ENCODE results near the gene JAG1. TPM values are rescaled to one million over a fixed set of nuclear protein-coding genes. Genes with fewer than 3 reads are reported as not detected.

Gene JAG1
- total and polyA plus RNA-seq, 8 donors: 31.2 to 70.8 (median 57.8) TPM

DNA sequence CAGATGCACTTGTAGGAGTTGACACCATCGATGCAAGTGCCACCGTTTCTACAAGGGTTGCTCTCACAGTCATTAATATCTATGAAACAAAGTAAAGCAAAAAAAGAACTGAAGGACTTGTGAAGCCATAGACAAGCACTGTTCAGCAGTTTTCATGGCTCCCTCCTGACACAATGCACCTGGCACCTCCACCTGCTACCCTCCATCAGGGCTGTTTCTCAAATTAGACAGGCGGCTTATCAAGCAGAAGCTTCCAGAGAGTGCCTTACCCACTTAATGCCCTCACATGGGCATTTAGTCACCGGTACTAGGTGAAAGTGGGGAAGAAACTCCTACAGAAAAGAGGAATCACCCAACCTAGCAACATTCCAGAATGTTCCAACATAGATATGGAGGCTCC lies 27.8 kb downstream of the JAG1 start:
- no peak overlapping the region for H3K4me3 ChIP-seq
- H3K27ac ChIP-seq: no peak overlapping the region
- ATAC-seq (no peak), DNase-seq (no peak)
- H3K9me3 ChIP-seq: no peaks in the 10 kb centered on the region
- no peaks in the 10 kb centered on the region for H3K27me3 ChIP-seq
- peaks cover 0 to 100% of the 10 kb centered on the region in 2 donors for H3K36me3 ChIP-seq
- intact Hi-C loops (cut with DNase I): no loop called here
- H3K4me1 ChIP-seq: no peaks in the 10 kb centered on the region
- TF ChIP-seq, protein P1, sequence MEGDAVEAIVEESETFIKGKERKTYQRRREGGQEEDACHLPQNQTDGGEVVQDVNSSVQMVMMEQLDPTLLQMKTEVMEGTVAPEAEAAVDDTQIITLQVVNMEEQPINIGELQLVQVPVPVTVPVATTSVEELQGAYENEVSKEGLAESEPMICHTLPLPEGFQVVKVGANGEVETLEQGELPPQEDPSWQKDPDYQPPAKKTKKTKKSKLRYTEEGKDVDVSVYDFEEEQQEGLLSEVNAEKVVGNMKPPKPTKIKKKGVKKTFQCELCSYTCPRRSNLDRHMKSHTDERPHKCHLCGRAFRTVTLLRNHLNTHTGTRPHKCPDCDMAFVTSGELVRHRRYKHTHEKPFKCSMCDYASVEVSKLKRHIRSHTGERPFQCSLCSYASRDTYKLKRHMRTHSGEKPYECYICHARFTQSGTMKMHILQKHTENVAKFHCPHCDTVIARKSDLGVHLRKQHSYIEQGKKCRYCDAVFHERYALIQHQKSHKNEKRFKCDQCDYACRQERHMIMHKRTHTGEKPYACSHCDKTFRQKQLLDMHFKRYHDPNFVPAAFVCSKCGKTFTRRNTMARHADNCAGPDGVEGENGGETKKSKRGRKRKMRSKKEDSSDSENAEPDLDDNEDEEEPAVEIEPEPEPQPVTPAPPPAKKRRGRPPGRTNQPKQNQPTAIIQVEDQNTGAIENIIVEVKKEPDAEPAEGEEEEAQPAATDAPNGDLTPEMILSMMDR (IDR thresholded peaks at IDR 0.05): no peak

DNA sequence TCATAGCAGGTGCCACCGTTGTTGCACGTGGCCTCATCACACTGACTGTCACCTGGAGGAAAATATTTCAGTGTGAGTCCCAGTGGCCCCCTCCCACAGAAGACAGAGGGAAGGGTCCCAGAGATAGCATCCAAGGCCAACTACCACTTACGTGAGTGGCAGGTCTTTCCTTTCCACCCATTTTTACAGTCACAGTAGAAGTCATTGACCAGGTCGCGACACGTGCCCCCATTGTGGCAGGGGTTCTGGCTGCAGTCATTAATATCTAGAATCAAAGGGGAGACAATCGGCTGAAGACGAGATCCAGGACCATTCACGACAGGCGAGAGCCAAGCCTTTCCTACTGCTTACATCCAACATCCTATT lies 28.6 kb downstream of the JAG1 start:
- peaks cover 0 to 100% of the 10 kb centered on the region in 2 donors for H3K36me3 ChIP-seq
- TF ChIP-seq, protein P1 (IDR thresholded peaks at IDR 0.05): no peak
- ATAC-seq (no peak), DNase-seq (no peak)
- H3K4me1 ChIP-seq: no peaks in the 10 kb centered on the region
- H3K27ac ChIP-seq: no peak overlapping the region
- intact Hi-C loops (cut with DNase I): no loop called here
- no peaks in the 10 kb centered on the region for H3K27me3 ChIP-seq
- H3K4me3 ChIP-seq: no peak overlapping the region
- no peaks in the 10 kb centered on the region for H3K9me3 ChIP-seq

DNA sequence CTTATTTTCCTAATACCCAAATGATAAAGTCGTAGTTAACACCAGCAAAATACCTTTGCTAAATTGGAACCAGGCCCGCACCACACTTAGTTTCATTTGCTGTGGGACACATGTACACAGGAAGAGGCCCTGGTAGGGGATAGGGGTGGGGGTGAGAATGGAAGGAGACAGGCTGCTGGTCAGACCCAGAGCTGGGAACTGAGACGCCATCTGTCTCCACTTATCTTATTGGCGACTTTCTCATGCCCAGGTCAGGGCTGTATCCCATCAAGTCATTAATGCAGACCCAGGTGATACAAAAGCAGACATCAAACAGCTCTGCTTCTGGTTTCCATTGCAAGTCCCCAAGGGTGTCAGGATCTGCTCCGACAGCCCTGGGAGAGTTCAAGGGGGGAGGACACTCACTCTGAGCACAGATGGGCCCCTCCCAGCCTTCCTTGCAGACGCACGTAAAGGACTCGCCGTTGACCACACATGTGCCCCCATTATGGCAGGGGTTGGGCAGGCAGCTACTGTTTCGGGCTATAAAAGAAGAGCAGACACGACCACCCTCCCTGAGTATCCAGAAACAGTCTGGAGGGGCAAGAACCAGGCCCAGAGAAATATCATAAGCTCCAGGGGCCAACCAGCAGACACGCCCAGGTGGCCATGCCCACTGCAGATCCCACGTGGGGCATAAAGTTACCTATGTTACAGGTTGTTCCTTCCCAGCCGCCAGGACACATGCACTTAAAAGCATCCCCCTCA lies 29.2 kb downstream of the JAG1 start:
- no peak for DNase-seq
- TF ChIP-seq, protein P1 (IDR thresholded peaks at IDR 0.05): no peak
- Histone ChIP-seq H3K4me1 (no peaks in the 10 kb centered on the region), H3K27me3 (no peaks in the 10 kb centered on the region), H3K9me3 (no peaks in the 10 kb centered on the region), H3K36me3 (peaks cover 0 to 100% of the 10 kb centered on the region in 2 donors), H3K27ac (no peak overlapping the region), H3K4me3 (no peak overlapping the region)
- intact Hi-C loops (cut with DNase I): no loop called here
- no peak for ATAC-seq

DNA sequence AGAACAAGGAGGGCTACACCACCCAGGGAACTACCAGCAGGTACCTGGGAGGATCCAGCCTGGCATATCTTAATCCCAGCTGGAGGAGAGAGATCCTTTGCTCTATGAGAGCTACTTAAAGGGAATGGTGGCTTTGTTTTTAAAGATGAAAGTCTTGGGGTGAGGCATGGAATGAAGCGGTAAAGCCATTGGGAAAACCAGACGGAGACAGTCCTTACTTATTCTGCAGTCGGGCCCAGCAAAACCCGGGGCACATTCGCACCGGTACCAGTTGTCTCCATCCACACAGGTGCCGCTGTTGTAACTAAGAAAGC lies 30.3 kb downstream of the JAG1 start:
- H3K27me3 ChIP-seq: no peaks in the 10 kb centered on the region
- intact Hi-C loops (cut with DNase I): no loop called here
- no peaks in the 10 kb centered on the region for H3K4me1 ChIP-seq
- peaks cover 0 to 100% of the 10 kb centered on the region in 2 donors for H3K36me3 ChIP-seq
- no peak for ATAC-seq
- H3K27ac ChIP-seq: no peak overlapping the region
- no peak for DNase-seq
- no peaks in the 10 kb centered on the region for H3K9me3 ChIP-seq
- TF ChIP-seq, protein P1 (IDR thresholded peaks at IDR 0.05): no peak
- no peak overlapping the region for H3K4me3 ChIP-seq

DNA sequence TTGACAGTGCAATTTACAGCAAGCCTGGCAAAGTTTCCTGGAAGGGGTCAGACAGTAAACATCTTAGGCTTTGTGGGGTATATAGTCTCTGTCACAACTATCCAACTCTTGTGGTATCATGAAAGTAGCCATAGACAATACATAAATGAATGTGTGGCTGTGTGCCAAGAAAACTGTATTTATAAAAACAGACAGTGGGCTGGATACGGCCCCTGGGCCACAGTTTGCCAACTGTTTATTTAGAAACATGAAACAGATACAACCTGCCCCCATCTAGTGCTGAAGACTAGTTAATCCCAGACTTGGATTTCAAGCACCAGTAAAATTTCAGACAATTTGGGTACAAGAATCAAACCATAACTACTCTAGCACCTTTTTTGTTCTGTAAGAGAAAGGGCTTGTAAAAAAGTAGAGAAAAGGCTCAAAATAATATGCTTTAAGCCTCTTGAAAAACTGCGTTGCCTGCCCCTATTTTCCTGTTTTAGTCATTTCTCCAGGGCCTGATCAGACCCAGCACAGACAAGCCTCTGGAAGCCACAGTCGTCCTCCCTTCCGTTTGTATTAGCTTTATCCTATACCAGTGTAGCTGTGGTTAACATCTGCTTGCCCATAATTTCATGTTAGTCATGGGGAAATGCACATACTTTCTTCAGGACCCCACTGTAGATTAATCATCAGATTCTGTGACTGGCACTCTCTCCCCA lies 30.8 kb downstream of the JAG1 start:
- Histone ChIP-seq H3K27ac (no peak overlapping the region), H3K4me3 (no peak overlapping the region), H3K4me1 (peaks cover 0 to 4% of the 10 kb centered on the region in 2 donors), H3K27me3 (no peaks in the 10 kb centered on the region), H3K36me3 (peaks cover 0 to 99% of the 10 kb centered on the region in 2 donors), H3K9me3 (no peaks in the 10 kb centered on the region)
- no peak for DNase-seq
- ATAC-seq: no peak
- TF ChIP-seq, protein P1 (IDR thresholded peaks at IDR 0.05): no peak
- intact Hi-C loops (cut with DNase I): no loop called here
